ENCODE measurements around the gene PXN.

- TF ChIP-seq CTCF (IDR thresholded peaks at IDR 0.05), result no peak
- no peak for TF ChIP-seq POLR2A (IDR thresholded peaks at IDR 0.05)
Observed at GRCh38 chr12:120283318-120283717, 17.8 kb upstream of the PXN start.
